T47D (cell line): Measurements from ENCODE around the gene IGSF21.
"Not testable (repeated sequence)": the region's sequence is repeated elsewhere in the genome, so short reads cannot be mapped to it uniquely, and the experiment has no call there.

Source experiments
- DNase-seq, 2 experiments: peaks; one replicate each; pipeline versions ENCODE4 v3.0.0 to v3.0.0-alpha.2; 2011 to 2012; ENCODE audit warnings: low read depth in 1 of 2, low spot score in 1 of 2
- JUND ChIP-seq: IDR thresholded peaks from 2 replicates; pipeline ENCODE4 v1.6.1; 2012; ENCODE audit warnings: low read depth
- in situ Hi-C: cut with HindIII; loops from 2 replicates; pipeline ENCODE4 v1.10.0; 2016; ENCODE audit warnings: low sequenced_read_pairs, low pct_unique_long_range_greater_than_20kb

The IGSF21 gene

DNA sequence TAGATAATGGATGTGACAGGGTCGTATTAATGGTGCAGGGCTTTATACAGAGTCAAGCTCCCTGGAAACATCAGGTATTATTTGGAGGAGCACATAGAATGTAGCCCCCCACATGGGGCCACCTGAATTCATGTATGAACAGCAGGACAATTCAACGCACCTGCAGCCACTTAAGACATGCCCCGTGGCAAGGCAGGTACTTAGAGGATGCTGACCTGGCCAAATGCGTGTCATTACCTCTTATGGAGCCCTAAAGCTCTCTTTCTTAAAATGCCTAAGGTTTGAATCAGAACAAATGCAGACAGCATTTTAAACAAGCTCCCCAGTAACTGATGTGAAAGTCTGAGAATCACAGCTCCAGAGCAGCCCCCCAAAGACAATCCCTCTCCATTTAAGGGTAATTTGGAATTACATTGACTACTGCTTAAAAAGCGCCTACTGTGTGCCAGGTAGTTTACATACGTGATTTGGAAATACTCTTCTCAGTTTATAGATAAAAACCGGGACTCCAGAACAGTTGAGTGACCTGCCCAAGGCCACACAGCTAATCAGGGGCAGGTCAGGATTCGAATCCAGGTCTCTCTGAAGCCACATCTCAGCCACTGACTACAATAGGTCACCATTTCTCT, 302.1 kb downstream of the IGSF21 start:
- no peak for TF ChIP-seq JUND
- in situ Hi-C loops, result no loop called here

DNA sequence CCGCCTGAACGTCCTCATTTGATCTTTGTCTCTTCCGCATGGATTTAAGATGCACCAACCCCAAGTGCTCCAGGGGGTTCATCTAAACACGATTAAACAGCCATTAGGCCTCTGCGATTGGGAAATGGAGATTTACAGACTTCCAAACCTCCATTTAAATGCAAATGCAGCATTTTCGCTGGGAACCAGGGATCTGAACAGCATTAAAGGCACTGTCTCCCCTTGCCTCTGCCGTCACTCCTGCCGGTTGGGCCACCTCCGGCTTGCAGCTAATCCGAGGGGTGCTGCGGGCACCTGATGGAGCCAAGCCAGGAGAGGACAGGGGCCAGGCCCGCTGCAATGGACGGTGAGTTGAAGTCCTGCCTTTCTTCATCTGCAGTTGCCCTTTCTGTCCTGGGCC, 302.8 kb downstream of the IGSF21 start:
- in situ Hi-C loops, result no loop called here
- no peak for DNase-seq
- no peak for TF ChIP-seq JUND

More for the DNA sequence above, 302.1 kb downstream of the IGSF21 start:
- no peak for DNase-seq

DNA sequence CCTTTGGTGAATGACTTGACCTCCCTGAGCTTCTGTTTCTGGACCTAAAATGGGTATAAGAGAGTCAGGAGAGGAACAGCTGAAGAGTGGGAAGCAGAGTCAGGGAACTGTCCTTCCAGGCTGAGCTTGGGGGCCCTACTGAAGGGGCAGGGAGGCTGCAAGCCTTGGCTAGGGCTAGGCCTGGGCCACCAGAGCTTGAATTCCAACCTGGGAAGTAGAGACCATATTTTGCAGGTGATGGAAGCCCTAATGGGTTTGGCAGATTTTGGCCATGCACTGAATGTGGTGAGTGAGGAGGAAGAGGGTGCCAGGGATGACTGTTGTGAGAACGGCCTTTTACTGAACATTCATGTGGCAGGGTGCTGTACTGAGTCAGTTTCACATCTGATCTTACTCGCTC, 303.7 kb downstream of the IGSF21 start:
- no peak for DNase-seq
- TF ChIP-seq JUND, result no peak
- in situ Hi-C loops, result no loop called here

DNA sequence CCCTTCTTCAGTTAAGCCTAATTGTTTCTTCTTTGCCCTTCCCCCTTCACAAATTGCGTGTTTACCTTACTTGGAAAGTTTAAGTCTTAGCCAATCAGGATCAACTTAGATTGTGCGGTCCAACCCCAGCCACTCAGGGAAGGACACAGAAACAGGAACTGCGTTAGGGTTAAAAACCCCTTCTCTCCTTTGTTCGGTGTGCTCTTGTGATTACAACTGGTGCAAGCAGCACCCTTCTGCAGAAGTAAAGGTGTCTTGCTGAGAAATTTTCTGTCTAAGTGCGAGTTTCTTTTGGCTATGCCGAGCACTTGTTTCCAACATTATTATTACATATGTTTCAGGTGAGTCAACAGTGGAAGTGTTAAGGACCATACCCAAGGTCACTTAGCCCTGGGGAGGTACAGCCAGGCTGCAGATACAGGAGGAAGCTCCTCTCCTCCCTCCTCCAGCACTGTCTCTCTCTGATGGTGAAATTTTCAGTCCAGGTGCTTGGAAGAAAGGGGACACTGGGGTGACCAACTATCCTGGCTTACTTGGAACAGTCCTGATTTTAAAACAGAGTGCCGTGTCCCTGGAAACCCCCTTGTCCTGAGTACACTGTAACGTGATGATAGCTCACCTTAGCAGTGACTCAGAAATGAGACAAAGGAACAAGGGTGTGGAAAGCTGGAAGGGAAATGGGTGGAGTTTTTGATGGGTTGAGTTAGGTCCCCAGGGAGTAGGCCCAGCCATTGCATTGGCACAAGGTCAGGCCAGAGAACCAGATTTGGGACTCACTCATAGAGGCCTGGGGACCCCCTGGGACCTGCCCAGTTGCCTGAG, 304.4 kb downstream of the IGSF21 start:
- no peak for TF ChIP-seq JUND
- in situ Hi-C loops, result no loop called here
- DNase-seq, result no peak

DNA sequence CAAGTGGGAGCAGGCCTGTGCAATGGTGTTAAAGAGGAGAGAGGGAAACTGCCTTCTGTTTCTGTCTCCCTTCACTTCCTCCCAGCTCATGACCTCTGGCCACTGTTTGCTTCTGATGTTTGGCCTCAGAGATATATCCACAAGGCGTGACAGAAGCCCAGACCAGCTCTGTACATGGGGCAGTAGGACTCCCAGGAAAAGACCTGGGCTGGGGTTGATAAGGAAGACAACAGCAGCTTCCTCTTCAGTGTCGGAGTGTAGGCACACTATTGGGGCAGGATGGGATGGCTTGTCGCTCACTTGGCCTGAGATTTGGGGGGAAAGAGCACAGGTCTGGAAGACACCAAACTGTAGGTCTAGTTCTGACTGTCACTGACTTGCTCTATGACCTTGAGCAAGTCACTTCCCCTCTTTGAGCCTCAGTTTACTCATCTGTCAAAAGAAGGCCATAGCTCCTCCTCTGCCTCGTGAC, 305.3 kb downstream of the IGSF21 start:
- in situ Hi-C loops, result no loop called here
- no peak for DNase-seq
- TF ChIP-seq JUND, result no peak

DNA sequence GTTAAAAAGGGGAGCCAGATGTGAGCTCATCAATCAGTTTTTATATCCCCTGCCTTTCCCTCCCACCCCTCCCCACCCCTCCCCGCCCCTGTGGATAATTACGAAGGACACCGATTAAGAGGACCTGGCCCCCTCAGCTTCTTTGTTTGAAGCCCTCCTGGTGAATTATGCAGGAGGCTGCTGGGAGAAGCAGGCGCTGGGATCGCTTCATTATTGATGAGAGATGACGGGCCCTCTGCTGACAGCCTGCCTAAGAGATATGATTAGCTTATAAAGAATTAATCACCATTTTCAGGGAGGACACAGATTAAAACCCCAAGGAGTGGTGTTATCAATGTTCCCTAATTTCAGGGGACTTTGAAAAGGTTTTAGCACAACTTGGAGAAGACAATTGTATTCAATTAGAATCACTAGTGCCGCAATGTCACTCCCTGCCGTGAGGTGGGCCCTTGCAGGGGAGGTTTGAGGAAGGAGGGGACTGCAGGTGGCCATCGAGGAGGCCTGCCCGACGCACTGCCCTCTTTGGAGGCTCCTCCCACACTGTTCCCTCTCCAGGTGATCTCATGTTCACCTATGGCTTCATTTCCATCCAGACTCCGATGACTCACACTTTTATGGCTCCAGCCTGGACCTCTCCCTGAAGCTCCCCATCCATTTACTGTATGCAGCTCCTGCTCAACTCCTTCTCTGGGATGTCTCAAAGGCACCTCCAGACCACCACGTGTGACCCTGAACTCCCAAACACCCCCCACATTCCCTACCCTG, 306.1 kb downstream of the IGSF21 start:
- no peak for TF ChIP-seq JUND
- no peak for DNase-seq

DNA sequence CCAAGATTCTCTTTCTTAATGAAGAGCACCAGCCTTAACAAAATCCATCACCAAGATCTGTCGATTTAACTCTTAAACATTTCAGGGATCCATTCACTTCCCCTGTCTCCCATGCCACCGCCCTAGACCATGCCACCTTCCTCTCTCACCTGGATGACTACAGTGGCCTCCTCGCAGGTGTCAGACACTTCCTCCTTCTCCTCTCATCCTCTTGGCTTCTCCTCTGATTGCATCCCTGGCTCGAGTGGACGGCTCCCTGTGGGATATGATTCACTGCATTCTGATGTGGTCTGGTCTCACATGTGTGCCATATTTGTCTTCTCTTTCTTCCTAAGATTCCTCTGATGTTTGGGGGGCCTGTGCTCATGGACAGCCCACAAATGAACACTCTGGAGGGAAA, 306.7 kb downstream of the IGSF21 start:
- no peak for DNase-seq
- no peak for TF ChIP-seq JUND
- in situ Hi-C loops, result no loop called here

More for the DNA sequence above, 306.1 kb downstream of the IGSF21 start:
- in situ Hi-C loops, result no loop called here

DNA sequence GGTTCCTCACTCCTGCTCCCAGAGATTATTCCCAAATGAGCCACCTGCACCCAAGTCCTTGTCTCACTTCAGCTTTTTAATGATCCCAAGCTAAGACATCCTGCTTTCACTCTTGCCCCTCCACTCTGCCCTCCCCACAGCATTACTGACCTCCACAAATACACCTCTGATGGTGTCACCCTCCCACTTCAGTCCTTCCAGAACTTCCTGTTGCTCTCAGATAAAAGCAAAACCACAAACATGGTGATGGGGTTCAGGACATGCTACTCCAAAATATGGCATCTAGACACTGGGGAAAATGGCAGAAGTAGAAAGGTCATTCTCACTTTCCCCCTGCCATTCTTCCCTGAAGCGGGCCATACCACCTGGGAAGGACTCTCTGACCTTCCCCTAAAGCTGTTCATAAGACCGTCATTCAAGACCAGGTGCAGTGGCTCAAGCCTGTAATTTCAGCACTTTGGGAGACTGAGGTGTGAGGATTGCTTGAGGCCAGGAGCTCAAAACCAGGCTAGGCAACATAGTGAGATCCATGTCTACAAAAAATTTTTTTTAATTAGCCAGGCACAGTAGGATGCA, 307.4 kb downstream of the IGSF21 start:
- in situ Hi-C loops, result no loop called here
- DNase-seq, result no peak
- no peak for TF ChIP-seq JUND

DNA sequence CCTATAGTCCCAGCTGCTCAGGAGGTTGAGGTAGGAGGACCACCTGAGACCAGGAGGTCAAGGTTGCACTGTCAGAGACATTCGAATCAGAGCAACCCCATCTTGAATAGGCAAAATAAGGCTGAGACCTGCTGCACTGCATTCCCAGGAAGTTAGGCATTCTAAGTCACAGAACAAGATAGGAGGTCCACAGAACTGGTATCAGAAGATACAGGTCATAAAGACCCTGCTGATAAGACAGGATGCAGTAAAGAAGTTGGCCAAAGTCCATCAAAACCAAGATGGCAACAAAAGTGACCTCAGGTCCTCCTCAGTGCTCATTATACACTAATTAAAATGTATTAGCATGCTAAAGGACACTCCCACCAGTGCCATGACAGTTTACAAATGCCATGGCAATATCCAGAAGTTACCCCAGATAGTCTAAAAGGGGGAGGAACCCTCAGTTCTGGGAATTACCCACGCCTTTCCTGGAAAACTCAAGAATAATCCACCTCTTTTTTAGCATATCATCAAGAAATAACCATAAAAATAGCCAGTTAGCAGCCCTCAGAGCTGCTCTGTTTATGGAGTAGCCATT, 307.9 kb downstream of the IGSF21 start:
- no peak for DNase-seq
- TF ChIP-seq JUND, result no peak
- in situ Hi-C loops, result no loop called here

DNA sequence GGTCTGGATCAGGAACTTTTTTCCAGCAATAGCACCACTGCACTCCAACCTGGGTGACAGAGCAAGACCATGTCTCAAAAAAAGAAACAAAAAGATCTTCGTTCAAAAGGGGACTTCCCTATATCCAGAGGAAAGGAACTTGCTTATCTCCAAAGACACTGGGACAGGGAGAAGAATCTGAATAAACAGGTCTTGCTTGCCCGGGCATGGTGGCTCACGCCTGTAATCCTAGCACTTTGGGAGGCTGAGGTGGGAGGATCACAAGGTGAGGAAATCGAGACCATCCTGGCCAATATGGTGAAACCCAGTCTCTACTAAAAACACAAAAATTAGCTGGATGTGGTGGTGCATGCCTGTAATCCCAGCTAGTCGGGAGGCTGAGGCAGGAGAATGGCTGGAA, 308.5 kb downstream of the IGSF21 start:
- in situ Hi-C loops, DNase-seq: not testable (repeated sequence)

DNA sequence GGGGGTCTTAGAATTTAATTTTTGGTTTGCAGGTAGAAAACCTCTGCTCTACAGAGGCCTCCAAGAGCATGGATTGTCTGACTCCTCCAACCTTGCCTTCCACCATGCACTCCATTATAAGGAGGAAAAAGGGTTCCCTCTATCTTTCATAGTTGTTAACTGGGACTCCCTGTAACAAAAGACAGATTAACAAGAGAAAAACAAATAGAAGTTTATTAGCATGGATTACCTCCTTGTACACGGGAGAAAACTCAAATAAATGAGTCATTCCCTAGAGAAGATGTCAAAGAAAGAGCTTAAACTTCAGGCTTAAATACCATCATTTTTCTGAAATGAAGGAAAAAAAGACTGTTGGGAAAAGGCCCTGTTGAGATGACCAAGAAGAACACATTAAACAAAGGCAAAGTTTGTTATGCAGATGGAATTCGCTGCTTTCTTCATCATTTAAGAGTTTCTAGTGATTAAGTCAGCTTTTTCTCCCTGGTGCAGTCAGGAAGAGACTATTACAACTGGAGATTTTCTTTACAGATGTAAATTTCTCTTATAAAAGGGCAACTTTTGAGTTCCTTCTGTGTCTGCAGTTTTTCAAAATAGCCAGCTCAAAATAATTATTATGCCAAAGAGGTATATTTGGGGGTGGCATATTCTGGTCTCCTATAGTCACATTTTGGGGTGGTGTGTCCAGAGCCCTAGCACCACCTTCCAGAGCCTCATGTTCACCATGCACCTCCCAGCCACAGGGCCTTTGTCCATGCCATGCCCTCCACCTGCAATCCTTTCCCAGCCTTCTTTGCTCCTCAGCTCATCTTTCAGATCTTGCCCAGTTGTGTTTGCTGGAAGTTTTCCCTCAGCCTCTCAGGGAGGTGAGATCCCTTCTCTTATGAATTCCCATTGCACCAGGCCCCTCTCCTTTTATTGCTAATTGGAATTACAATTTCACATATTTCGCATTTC, 310.0 kb downstream of the IGSF21 start:
- no peak for DNase-seq
- in situ Hi-C loops, result no loop called here
- TF ChIP-seq JUND, result no peak
